HS-5 (cell line): ENCODE data around the gene EVA1A.

Source experiments
- DNase-seq: peaks from one replicate; pipeline ENCODE4 v3.0.0-alpha.2; 2012; ENCODE audit warnings: low read depth

EVA1A gene

GRCh38 chr2:75563591-75563990, 2.9 kb upstream of the EVA1A start:
- DNase-seq, result no peak

GRCh38 chr2:75562513-75562864, 1.8 kb upstream of the EVA1A start:
- no peak for DNase-seq

GRCh38 chr2:75561566-75562512, 1.1 kb upstream of the EVA1A start:
- DNase-seq, result no peak

GRCh38 chr2:75560022-75560767, 544 bp downstream of the EVA1A start:
- no peak for DNase-seq

- no peak for DNase-seq
Measured at GRCh38 chr2:75559680-75560021, 1.1 kb downstream of the EVA1A start.

GRCh38 chr2:75558786-75559679, 1.7 kb downstream of the EVA1A start:
- DNase-seq, result no peak

GRCh38 chr2:75558136-75558535, 2.6 kb downstream of the EVA1A start:
- no peak for DNase-seq

- DNase-seq, result no peak
Measured at GRCh38 chr2:75557474-75558133, 3.1 kb downstream of the EVA1A start.

- DNase-seq, result no peak
Measured at GRCh38 chr2:75556679-75557366, 3.9 kb downstream of the EVA1A start.

- DNase-seq, result no peak
Measured at GRCh38 chr2:75555701-75556100, 5.0 kb downstream of the EVA1A start.

GRCh38 chr2:75553935-75554531, 6.7 kb downstream of the EVA1A start:
- no peak for DNase-seq

- DNase-seq, result no peak
Measured at GRCh38 chr2:75552222-75552621, 8.5 kb downstream of the EVA1A start.

- DNase-seq, result no peak
Measured at GRCh38 chr2:75551434-75551833, 9.3 kb downstream of the EVA1A start.

GRCh38 chr2:75549401-75550253, 11.1 kb downstream of the EVA1A start:
- no peak for DNase-seq

GRCh38 chr2:75548036-75548573, 12.6 kb downstream of the EVA1A start:
- DNase-seq, result no peak

GRCh38 chr2:75547345-75548035, 13.2 kb downstream of the EVA1A start:
- no peak for DNase-seq

- no peak for DNase-seq
Measured at GRCh38 chr2:75545922-75546321, 14.8 kb downstream of the EVA1A start.

GRCh38 chr2:75545387-75545786, 15.4 kb downstream of the EVA1A start:
- DNase-seq, result no peak

GRCh38 chr2:75543446-75543845, 17.3 kb downstream of the EVA1A start:
- no peak for DNase-seq
